GM12878 (cell line): ENCODE data around the gene RAE1. TPM values are rescaled to one million over a fixed set of nuclear protein-coding genes. Genes with fewer than 3 reads are reported as not detected.

Source experiments
- ATAC-seq: fragments of 200-7000 bp; cut with Tn5 transposase; 3 replicates; pipeline ENCODE4 v1.9.1; 2020; ENCODE audit warnings: mild to moderate bottlenecking, moderate library complexity
- BruUV-seq: library from RNA; stranded (reverse); fragments of 400-500 nt; replicated peaks from 2 replicates; lab custom pipeline; 2021; lab: Mats Ljungman, UMichigan
- CTCF ChIA-PET: fragments of 300-600 bp; sonication (Branson Sonifier 250); formaldehyde crosslinking; extraction: SDS; loops from one replicate; lab custom pipeline; 2021; ENCODE audit warnings: inconsistent platforms; lab: Yijun Ruan, JAX
- POLR2A ChIA-PET: fragments of 350-600 bp; formaldehyde crosslinking; extraction: SDS; loops from one replicate; lab custom pipeline; 2021; ENCODE audit warnings: inconsistent platforms; lab: Charles Lee
- RAD21 ChIA-PET: fragments of 300-600 bp; sonication (Branson Sonifier 250); formaldehyde crosslinking; loops from one replicate; lab custom pipeline; 2023; ENCODE audit warnings: antibody characterized with exemption; ENCODE audit not compliant: unreplicated experiment; lab: Charles Lee
- SMC1A ChIA-PET: fragments of 300-600 bp; sonication (Branson Sonifier 250); formaldehyde crosslinking; loops from one replicate; lab custom pipeline; 2023; ENCODE audit not compliant: unreplicated experiment, uncharacterized antibody; lab: Charles Lee
- DNase-seq: peaks from one replicate; pipeline ENCODE4 v3.0.0-alpha.2; 2011; ENCODE audit warnings: low read depth, low spot score
- FAIRE-seq: peaks from 3 replicates; lab custom pipeline; 2011; peaks lifted over from hg19 to GRCh38; lab: Jason Lieb, UNC
- H2AFZ ChIP-seq: 2 replicates; pipeline ENCODE4 v1.6.0; 2011; ENCODE audit warnings: low read depth, low read length, control low read depth; ENCODE audit not compliant: control insufficient read depth
- H3K27ac ChIP-seq: 2 replicates; pipeline ENCODE4 v1.5.1; 2011; ENCODE audit warnings: control low read depth; ENCODE audit not compliant: control insufficient read depth, insufficient read depth
- H3K27me3 ChIP-seq, 2 experiments: replicated peaks in 1 of 2; 2 replicates each; pipeline versions ENCODE4 v1.6.0 to v1.6.1; 2011; ENCODE audit warnings: low read length in 1 of 2; ENCODE audit not compliant: control insufficient read depth in 2 of 2, insufficient read depth in 2 of 2
- H3K36me3 ChIP-seq, 2 experiments: 2 replicates each; pipeline ENCODE4 v1.5.1; 2011; ENCODE audit warnings: low read length in 1 of 2; ENCODE audit not compliant: control insufficient read depth in 2 of 2, insufficient read depth in 2 of 2
- H3K4me1 ChIP-seq: 2 replicates; pipeline ENCODE4 v1.6.1; 2011; ENCODE audit warnings: mild to moderate bottlenecking, low read length, moderate library complexity, mixed read lengths; ENCODE audit not compliant: control insufficient read depth, insufficient read depth
- H3K4me2 ChIP-seq: 2 replicates; pipeline ENCODE4 v1.6.0; 2011; ENCODE audit warnings: control low read depth; ENCODE audit not compliant: control insufficient read depth, insufficient read depth
- H3K4me3 ChIP-seq: fragments of 200-600 bp; sonication (generic); 2 replicates; pipeline ENCODE4 v1.5.1; 2016
- H3K79me2 ChIP-seq: 2 replicates; pipeline ENCODE4 v1.6.0; 2011; ENCODE audit warnings: low read length; ENCODE audit not compliant: control insufficient read depth, insufficient read depth
- H3K9ac ChIP-seq: 2 replicates; pipeline ENCODE4 v1.8.0; 2011; ENCODE audit warnings: low read length, control low read depth, mixed read lengths; ENCODE audit not compliant: control insufficient read depth, insufficient read depth
- H3K9me3 ChIP-seq: replicated peaks from 3 replicates; pipeline ENCODE4 v1.5.1; 2011; ENCODE audit warnings: mild to moderate bottlenecking, low read length; ENCODE audit not compliant: control insufficient read depth, insufficient read depth
- H4K20me1 ChIP-seq: 2 replicates; pipeline ENCODE4 v1.6.0; 2011; ENCODE audit not compliant: control insufficient read depth, insufficient read depth
- EP300 ChIP-seq, 2 experiments: fragments of 150-350 bp in 1 of 2; IDR thresholded peaks; 2 replicates each; pipeline ENCODE4 v1.6.1; 2011 to 2012; ENCODE audit warnings: low read depth in 2 of 2, low read length in 2 of 2, borderline replicate concordance in 1 of 2, improper control_type of control experiment in 1 of 2, inconsistent platforms in 1 of 2; ENCODE audit not compliant: control insufficient read depth in 1 of 2
- MTA3 ChIP-seq: IDR thresholded peaks from 2 replicates; pipeline ENCODE4 v1.6.1; 2012; ENCODE audit warnings: low read length, inconsistent platforms, borderline replicate concordance
- ZBTB4 ChIP-seq: fragments of 450-650 bp; formaldehyde crosslinking; IDR thresholded peaks from 2 replicates; pipeline ENCODE4 v1.4.0; 2022; ENCODE audit warnings: mild to moderate bottlenecking, moderate library complexity
- ZNF687 ChIP-seq: fragments of 450-650 bp; IDR thresholded peaks from 2 replicates; pipeline ENCODE4 v1.6.1; 2017; ENCODE audit warnings: mild to moderate bottlenecking, moderate library complexity
- WGBS: methylation state at CpG from one replicate; pipeline ENCODE4 v1.1.6; 2016; ENCODE audit warnings: low lambda C conversion rate; ENCODE audit not compliant: insufficient replicate concordance, insufficient coverage; ENCODE audit errors: missing lambda C conversion rate; 5-methylcytosine and 5-hydroxymethylcytosine counted together
- in situ Hi-C: fragments of 300-500 bp; cut with MboI; formaldehyde crosslinking; loops from 9 replicates; pipeline ENCODE4 v1.14.3; 2018; ENCODE audit warnings: mixed read lengths
- intact Hi-C: fragments of 100-400 bp; cut with micrococcal nuclease; formaldehyde crosslinking; loops from one replicate; pipeline ENCODE4 v1.14.2; 2022; ENCODE audit not compliant: unreplicated experiment
- polyA plus RNA-seq, 11 experiments: library from polyadenylated mRNA; depleted of rRNA in 4 of 11; unstranded in 6 of 11; stranded (reverse) in 5 of 11; fragments of >200 nt; fragmentation: Nextera tagmentation in 4 of 11; fragmentation: Illumina TruSeq in 1 of 11; extraction: Ambion mirVana in 4 of 11; extraction: Trizol in 1 of 11; gene quantifications; 1 replicate in 1 of 11; 2 replicates in 10 of 11; pipeline versions ENCODE4 v1.2.1 to v1.2.3, GENCODE V29; 2011 to 2016; ENCODE audit warnings: inconsistent platforms in 2 of 11, missing spikeins in 2 of 11, low read depth in 1 of 11
- total RNA-seq, 4 experiments: library from RNA; depleted of rRNA in 3 of 4; stranded (reverse); fragments of >200 nt in 3 of 4; fragmentation: Illumina TruSeq in 1 of 4; extraction: Trizol in 1 of 4; gene quantifications; 2 replicates each; pipeline versions ENCODE4 v1.2.1 to v1.2.3, GENCODE V29; 2013 to 2021

Gene RAE1
- total and polyA plus RNA-seq, 10 of the 15 experiments (the other 5 are each of a cell fraction or from before 2014, with no cell fraction given) = 28.7 to 107 (median 49.3) TPM

GRCh38 chr20:57379263-57379647 is 28.2 kb downstream of the RAE1 start:
- Histone ChIP-seq H2AFZ (no peak overlapping the region), H3K79me2 (no peaks in the 10 kb centered on the region), H3K27me3 (no peaks in the 10 kb centered on the region), H3K9ac (no peak overlapping the region)
- POLR2A ChIA-PET = interaction anchor here (0.6 to 0.9 kb wide), 2 partner anchors 18 to 49 kb away, joined by 3 read pairs; no protein-coding TSS in a partner anchor
- intact Hi-C loops = no loop called here
- SMC1A ChIA-PET = interaction anchor here (0.6 to 7.1 kb wide), 7 partner anchors 11 to 120 kb away, joined by 3 to 48 read pairs (median 27); no protein-coding TSS in a partner anchor
- BruUV-seq = no TSS peak
- TF ChIP-seq MTA3 = 0 out of 2 replicates have a peak, but pooled peaks have one; percentile 25
- TF ChIP-seq EP300 (IDR thresholded peaks at IDR 0.05; ENCODE audit: borderline replicate concordance in 1 of 2, control insufficient read depth in 1 of 2, low read depth in 2 of 2, low read length in 2 of 2) = no peak
- TF ChIP-seq, all 136 proteins: peak for 1
- ATAC-seq (no peak), FAIRE-seq (no peak), DNase-seq (no peak)
- Histone ChIP-seq H3K4me3 (no peak overlapping the region), H3K4me1 (peaks cover 11% of the 10 kb centered on the region; the same call in 1 of the 2 replicates), H3K4me2 (no peak overlapping the region), H3K27ac (peak overlapping the region; percentile 26; the same call in 1 of the 2 replicates), H3K36me3 (peaks cover 25 to 29% of the 10 kb centered on the region in 2 experiments), H4K20me1 (no peaks in the 10 kb centered on the region), H3K9me3 (no peaks in the 10 kb centered on the region)
- in situ Hi-C loops = loop anchor here (25.0 kb wide), 1 partner anchor 1283 kb away; the partner anchor contains the start of gene STX16
- RAD21 ChIA-PET = interaction anchor here (0.8 to 1.8 kb wide), 3 partner anchors 10 to 23 kb away, joined by 3 to 5 read pairs (median 4); partner anchors contain the start of gene RBM38
- CTCF ChIA-PET = interaction anchor here (1.0 to 5.6 kb wide), 11 partner anchors 10 to 217 kb away, joined by 3 to 47 read pairs (median 6); no protein-coding TSS in a partner anchor
- WGBS = 60% methylated on average over 5 of the region's 5 CpGs

- H3K4me1 ChIP-seq = peaks cover 11% of the 10 kb centered on the region; the same call in 1 of the 2 replicates
- no peak for TF ChIP-seq ZNF687
- no peak for TF ChIP-seq ZBTB4 (CRISPR knock-in tag)
Observed at GRCh38 chr20:57380081-57380750, 29.2 kb downstream of the RAE1 start.

More at GRCh38 chr20:57380081-57380750, 29.2 kb downstream of the RAE1 start:
- no TSS peak for BruUV-seq
- ATAC-seq (no peak), FAIRE-seq (no peak), DNase-seq (no peak)
- no peak overlapping the region for H3K4me2 ChIP-seq
- no peaks in the 10 kb centered on the region for H3K9me3 ChIP-seq
- SMC1A ChIA-PET = interaction anchor here (0.6 to 7.1 kb wide), 8 partner anchors 16 to 119 kb away, joined by 3 to 48 read pairs (median 16); no protein-coding TSS in a partner anchor
- no peaks in the 10 kb centered on the region for H3K27me3 ChIP-seq
- CTCF ChIA-PET = interaction anchor here (0.8 to 5.6 kb wide), 12 partner anchors 9 to 119 kb away, joined by 3 to 47 read pairs (median 6); no protein-coding TSS in a partner anchor
- no peaks in the 10 kb centered on the region for H4K20me1 ChIP-seq
- no peak overlapping the region for H3K9ac ChIP-seq
- no peaks in the 10 kb centered on the region for H3K79me2 ChIP-seq
- H3K4me3 ChIP-seq = no peak overlapping the region
- H3K36me3 ChIP-seq = peaks cover 20 to 24% of the 10 kb centered on the region in 2 experiments
- no peak overlapping the region for H2AFZ ChIP-seq
- in situ Hi-C loops = loop anchor here (10.0 to 25.0 kb wide), 2 partner anchors 825 to 1282 kb away; partner anchors contain the start of gene STX16
- RAD21 ChIA-PET = interaction anchor here (1.1 to 2.3 kb wide), 5 partner anchors 11 to 216 kb away, joined by 3 to 11 read pairs (median 4); partner anchors contain the start of gene RBM38
- intact Hi-C loops = no loop called here
- no peak overlapping the region for H3K27ac ChIP-seq
- WGBS = 88% methylated on average over 10 of the region's 10 CpGs
- POLR2A ChIA-PET = no interaction called here
